GM21717 (cell line): Measurements from ENCODE around the gene CCT7.

Source experiments
- ATAC-seq: cut with Tn5 transposase; IDR thresholded peaks from one replicate; pipeline ENCODE4 v1.9.1; 2021; ENCODE audit warnings: mild to moderate bottlenecking, moderate library complexity; ENCODE audit not compliant: unreplicated experiment

Gene CCT7

GRCh38 chr2:73225513-73226360 lies 8.4 kb upstream of the CCT7 start:
- ATAC-seq, result no peak

GRCh38 chr2:73227086-73227485 lies 7.0 kb upstream of the CCT7 start:
- no peak for ATAC-seq

GRCh38 chr2:73228631-73229030 lies 5.5 kb upstream of the CCT7 start:
- no peak for ATAC-seq

- ATAC-seq, result peak; percentile 8
Measured at GRCh38 chr2:73232403-73233153, 1.5 kb upstream of the CCT7 start.

GRCh38 chr2:73233154-73233931 lies 765 bp upstream of the CCT7 start, which contains the start of gene PRADC1:
TSS of gene PRADC1 (minus strand) at chr2:73233239. CDS start at chr2:73233160, 79 bp downstream.
- peak; percentile 92 for ATAC-seq

GRCh38 chr2:73235315-73236028 lies 1.4 kb downstream of the CCT7 start:
- ATAC-seq, result no peak

GRCh38 chr2:73237168-73237567 lies 3.1 kb downstream of the CCT7 start:
- no peak for ATAC-seq

- no peak for ATAC-seq
Measured at GRCh38 chr2:73238149-73238548, 4.0 kb downstream of the CCT7 start.

GRCh38 chr2:73238976-73239375 lies 4.9 kb downstream of the CCT7 start:
- no peak for ATAC-seq

- ATAC-seq, result no peak
Measured at GRCh38 chr2:73239776-73240175, 5.7 kb downstream of the CCT7 start.

- no peak for ATAC-seq
Measured at GRCh38 chr2:73243884-73244570, 9.9 kb downstream of the CCT7 start.

GRCh38 chr2:73244580-73244979 lies 10.5 kb downstream of the CCT7 start:
- no peak for ATAC-seq

- ATAC-seq, result no peak
Measured at GRCh38 chr2:73246850-73247249, 12.7 kb downstream of the CCT7 start.

GRCh38 chr2:73249636-73250035 lies 15.5 kb downstream of the CCT7 start:
- no peak for ATAC-seq

- no peak for ATAC-seq
Measured at GRCh38 chr2:73250872-73251846, 17.1 kb downstream of the CCT7 start.

GRCh38 chr2:73252238-73253027 lies 18.3 kb downstream of the CCT7 start:
- no peak for ATAC-seq

GRCh38 chr2:73253400-73253799 lies 19.3 kb downstream of the CCT7 start:
- ATAC-seq, result no peak

- ATAC-seq, result no peak
Measured at GRCh38 chr2:73253901-73254300, 19.8 kb downstream of the CCT7 start.
